H9 (cell line): Measurements from ENCODE around the gene TAAR2. TPM values are rescaled to one million over a fixed set of nuclear protein-coding genes. Genes with fewer than 3 reads are reported as not detected.

Source experiments
- DNase-seq: peaks from one replicate; pipeline ENCODE4 v3.0.0-alpha.2; 2017
- H2AFZ ChIP-seq: one replicate; pipeline ENCODE4 v1.6.1; 2013; ENCODE audit warnings: mild to moderate bottlenecking, low read length, control low read depth, moderate library complexity
- H2AK5ac ChIP-seq: 2 replicates; pipeline ENCODE4 v1.6.1; 2013; ENCODE audit warnings: low read length, control low read depth, mixed read lengths; ENCODE audit not compliant: insufficient read length
- H2BK120ac ChIP-seq: one replicate; pipeline ENCODE4 v1.6.1; 2013; ENCODE audit warnings: low read depth, mild to moderate bottlenecking, low read length, control low read depth, inconsistent platforms; ENCODE audit not compliant: poor library complexity, severe bottlenecking
- H2BK12ac ChIP-seq: 2 replicates; pipeline ENCODE4 v1.6.1; 2013; ENCODE audit warnings: low read length, control low read depth, mixed read lengths, low read depth; ENCODE audit not compliant: insufficient read length
- H2BK15ac ChIP-seq: 2 replicates; pipeline ENCODE4 v1.6.1; 2013; ENCODE audit warnings: low read depth, low read length, control low read depth
- H2BK20ac ChIP-seq: one replicate; pipeline ENCODE4 v1.6.1; 2013; ENCODE audit warnings: low read depth, mild to moderate bottlenecking, low read length, control low read depth, inconsistent platforms; ENCODE audit not compliant: poor library complexity, severe bottlenecking
- H2BK5ac ChIP-seq: 2 replicates; pipeline ENCODE4 v1.6.1; 2013; ENCODE audit warnings: low read length, control low read depth, mixed read lengths; ENCODE audit not compliant: insufficient read length
- H3K14ac ChIP-seq: 2 replicates; pipeline ENCODE4 v1.6.1; 2013; ENCODE audit warnings: low read length, control low read depth; ENCODE audit not compliant: insufficient read depth
- H3K18ac ChIP-seq: 2 replicates; pipeline ENCODE4 v1.6.1; 2013; ENCODE audit warnings: low read depth, mild to moderate bottlenecking, mixed read lengths, low read length, control low read depth; ENCODE audit not compliant: insufficient read length
- H3K23ac ChIP-seq: 2 replicates; pipeline ENCODE4 v1.6.1; 2013; ENCODE audit warnings: low read length, control low read depth, mixed read lengths, low read depth; ENCODE audit not compliant: insufficient read length
- H3K23me2 ChIP-seq: 2 replicates; pipeline ENCODE4 v1.6.1; 2013; ENCODE audit warnings: low read depth, mild to moderate bottlenecking, mixed read lengths, low read length, control low read depth; ENCODE audit not compliant: insufficient read length, poor library complexity, severe bottlenecking
- H3K27ac ChIP-seq: 2 replicates; pipeline ENCODE4 v1.5.1; 2013; ENCODE audit warnings: low read length, control low read depth, mixed read lengths, low read depth; ENCODE audit not compliant: insufficient read length
- H3K27me3 ChIP-seq: 2 replicates; pipeline ENCODE4 v1.6.1; 2013; ENCODE audit warnings: low read length, control low read depth, inconsistent platforms; ENCODE audit not compliant: insufficient read depth
- H3K4ac ChIP-seq: 2 replicates; pipeline ENCODE4 v1.6.1; 2013; ENCODE audit warnings: low read depth, mild to moderate bottlenecking, control low read depth, inconsistent platforms, low read length, moderate library complexity
- H3K4me1 ChIP-seq: 2 replicates; pipeline ENCODE4 v1.6.1; 2013; ENCODE audit warnings: low read length, control low read depth, inconsistent platforms; ENCODE audit not compliant: insufficient read depth
- H3K4me2 ChIP-seq: 2 replicates; pipeline ENCODE4 v1.6.1; 2013; ENCODE audit warnings: low read length, control low read depth, mixed read lengths; ENCODE audit not compliant: insufficient read length, insufficient read depth
- H3K56ac ChIP-seq: 2 replicates; pipeline ENCODE4 v1.6.1; 2013; ENCODE audit warnings: low read depth, mild to moderate bottlenecking, mixed read lengths, low read length, control low read depth; ENCODE audit not compliant: insufficient read length
- H3K79me1 ChIP-seq: 2 replicates; pipeline ENCODE4 v1.6.1; 2013; ENCODE audit warnings: low read depth, mild to moderate bottlenecking, moderate library complexity, low read length, control low read depth, inconsistent platforms; ENCODE audit not compliant: insufficient read depth, poor library complexity, severe bottlenecking
- H3K79me2 ChIP-seq: 2 replicates; pipeline ENCODE4 v1.6.1; 2013; ENCODE audit warnings: low read length, control low read depth, inconsistent platforms; ENCODE audit not compliant: insufficient read depth
- H3K9ac ChIP-seq: 2 replicates; pipeline ENCODE4 v1.6.1; 2013; ENCODE audit warnings: low read length, control low read depth, mixed read lengths; ENCODE audit not compliant: insufficient read length; ENCODE audit errors: extremely low read depth
- H3K9me3 ChIP-seq: one replicate; pipeline ENCODE4 v1.6.1; 2013; ENCODE audit warnings: low read depth, low read length, inconsistent platforms; ENCODE audit not compliant: control insufficient read depth
- H3T11ph ChIP-seq: one replicate; pipeline ENCODE4 v1.6.1; 2013; ENCODE audit warnings: mild to moderate bottlenecking, low read length, control low read depth, inconsistent platforms
- H4K20me1 ChIP-seq: one replicate; pipeline ENCODE4 v1.6.1; 2013; ENCODE audit not compliant: control insufficient read depth, insufficient read length, insufficient read depth
- H4K5ac ChIP-seq: 2 replicates; pipeline ENCODE4 v1.6.1; 2013; ENCODE audit warnings: low read depth, mild to moderate bottlenecking, mixed read lengths, low read length, control low read depth; ENCODE audit not compliant: insufficient read length
- H4K8ac ChIP-seq: replicated peaks from 2 replicates; pipeline ENCODE4 v1.6.1; 2013; ENCODE audit warnings: low read length, control low read depth, mixed read lengths, low read depth; ENCODE audit not compliant: insufficient read length
- H4K91ac ChIP-seq: 2 replicates; pipeline ENCODE4 v1.6.1; 2013; ENCODE audit warnings: low read depth, mild to moderate bottlenecking, moderate library complexity, mixed read lengths, low read length, control low read depth; ENCODE audit not compliant: insufficient read length
- H3K27ac Mint-ChIP-seq, 3 experiments: 2 replicates in 2 of 3; 3 replicates in 1 of 3; pipeline ENCODE4 v1.8.0; 2020 to 2021; ENCODE audit warnings: mixed read lengths in 3 of 3, mild to moderate bottlenecking in 1 of 3, moderate library complexity in 1 of 3
- H3K27me3 Mint-ChIP-seq: 2 replicates; pipeline ENCODE4 v1.8.0; 2021; ENCODE audit warnings: low read depth, mild to moderate bottlenecking, moderate library complexity, mixed read lengths
- H3K36me3 Mint-ChIP-seq, 3 experiments: 2 replicates in 2 of 3; 3 replicates in 1 of 3; pipeline ENCODE4 v1.8.0; 2020 to 2021; ENCODE audit warnings: low read depth in 3 of 3, mixed read lengths in 3 of 3; ENCODE audit not compliant: insufficient read depth in 1 of 3
- H3K4me1 Mint-ChIP-seq, 2 experiments: 2 replicates each; pipeline ENCODE4 v1.8.0; 2020; ENCODE audit warnings: mixed read lengths in 2 of 2
- H3K4me3 Mint-ChIP-seq, 2 experiments: 2 replicates in 1 of 2; 3 replicates in 1 of 2; pipeline ENCODE4 v1.8.0; 2020 to 2021; ENCODE audit warnings: mild to moderate bottlenecking in 2 of 2, mixed read lengths in 2 of 2, moderate library complexity in 1 of 2
- H3K9me3 Mint-ChIP-seq, 2 experiments: 2 replicates in 1 of 2; 3 replicates in 1 of 2; pipeline ENCODE4 v1.8.0; 2020; ENCODE audit warnings: mild to moderate bottlenecking in 2 of 2, mixed read lengths in 2 of 2, moderate library complexity in 1 of 2
- CTCF ChIP-seq: fragments of 200-600 bp; sonication (generic); conservative IDR thresholded peaks from 3 replicates; pipeline ENCODE4 v1.8.0; 2021; ENCODE audit warnings: antibody characterized with exemption, mild to moderate bottlenecking
- WGBS: extraction: QIAGEN DNeasy Blood & Tissue Kit; methylation state at CpG from one replicate; pipeline ENCODE4 v1.1.7; 2013; ENCODE audit warnings: missing lambda C conversion rate, low lambda C conversion rate, mixed read lengths; ENCODE audit not compliant: insufficient read length; ENCODE audit errors: extremely low coverage; 5-methylcytosine and 5-hydroxymethylcytosine counted together
- total RNA-seq: library from RNA; stranded (reverse); gene quantifications from 2 replicates; pipeline ENCODE4 v1.2.1, GENCODE V29; 2021

The TAAR2 gene
- total RNA-seq, 1 experiment from 2014 or later = not detected

GRCh38 chr6:132634796-132635195 is 10.7 kb upstream of the TAAR2 start:
- TF ChIP-seq CTCF = no peak
- Histone ChIP-seq H2BK15ac (no peak overlapping the region), H4K91ac (no peak overlapping the region), H2BK5ac (no peak overlapping the region), H4K5ac (no peak overlapping the region), H3K9ac (no peak overlapping the region), H3K4me2 (no peak overlapping the region), H2AFZ (no peak overlapping the region), H3K23me2 (no peaks in the 10 kb centered on the region), H2BK20ac (no peak overlapping the region), H4K20me1 (no peaks in the 10 kb centered on the region), H3K23ac (no peak overlapping the region), H2BK12ac (no peak overlapping the region), H3K9me3 (no peaks in the 10 kb centered on the region), H2BK120ac (no peak overlapping the region), H3K4ac (no peak overlapping the region), H3K56ac (no peak overlapping the region), H3T11ph (no peak overlapping the region), H3K18ac (no peak overlapping the region), H3K27me3 (no peaks in the 10 kb centered on the region), H3K14ac (no peak overlapping the region), H3K79me2 (no peaks in the 10 kb centered on the region), H4K8ac (no peak overlapping the region), H3K27ac (no peak overlapping the region), H3K79me1 (no peaks in the 10 kb centered on the region), H3K4me1 (no peaks in the 10 kb centered on the region), H2AK5ac (no peak overlapping the region)
- peaks cover 0 to 3% of the 10 kb centered on the region in 2 experiments; a peak in 2 of 5 replicates for H3K9me3 Mint-ChIP-seq
- peaks cover 0 to 2% (median 2%) of the 10 kb centered on the region in 3 experiments; a peak in 1 of 7 replicates for H3K36me3 Mint-ChIP-seq
- H3K4me1 Mint-ChIP-seq = peaks cover 4 to 10% of the 10 kb centered on the region in 2 experiments; a peak in 3 of 4 replicates
- DNase-seq = no peak
- H3K4me3 Mint-ChIP-seq = no peak overlapping the region
- no peaks in the 10 kb centered on the region for H3K27me3 Mint-ChIP-seq
- WGBS = no CpG with 5 or more reads among the region's 4 CpGs
- no peak overlapping the region for H3K27ac Mint-ChIP-seq
